Stimulated activated CD4-positive, alpha-beta T cell treated with anti-CD3 and anti-CD28 coated beads, TNF-alpha, amount 100 ng/mL, for 1 hour (primary cell): ENCODE results near the gene CAMK2D.
"Not testable (repeated sequence)": the region's sequence is repeated elsewhere in the genome, so short reads cannot be mapped to it uniquely, and the experiment has no call there.

Experiments used
- DNase-seq, 3 donors: peaks; one replicate each; pipeline ENCODE4 v3.0.0-alpha.2; 2020; ENCODE audit warnings: low read depth in 3 of 3, low spot score in 1 of 3

CAMK2D gene

DNA sequence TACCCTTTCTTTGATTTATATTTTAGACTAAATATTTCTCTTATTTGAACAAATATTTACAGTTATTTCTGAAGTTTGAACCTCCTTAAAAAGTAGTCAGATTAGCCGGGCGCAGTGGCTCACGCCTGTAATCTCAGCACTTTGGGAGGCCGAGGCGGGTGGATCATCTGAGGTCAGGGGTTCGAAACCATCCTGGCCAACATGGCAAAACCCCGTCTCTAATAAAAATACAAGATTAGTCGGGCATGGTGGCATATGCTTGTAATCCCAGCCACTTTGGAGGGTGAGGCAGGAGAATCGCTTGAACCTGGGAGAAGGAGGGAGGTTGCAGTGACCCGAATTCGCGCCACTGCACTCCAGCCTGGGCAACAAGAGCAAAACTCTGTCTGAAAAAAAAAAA is 2.4 kb upstream of the CAMK2D start:
- not testable (repeated sequence) for DNase-seq

DNA sequence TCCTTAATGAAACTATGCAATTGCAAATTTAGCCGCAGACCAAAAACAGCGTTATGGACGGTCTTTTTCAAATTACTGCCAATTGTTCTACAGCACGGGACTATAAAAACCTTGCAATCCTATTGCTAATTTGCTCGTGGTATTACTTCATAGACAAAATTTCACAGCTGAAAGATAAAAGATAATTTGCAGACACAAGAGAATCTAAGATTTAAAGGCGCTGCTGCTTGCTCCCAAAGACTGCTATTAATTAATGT is 1.4 kb upstream of the CAMK2D start:
- no peak for DNase-seq

DNA sequence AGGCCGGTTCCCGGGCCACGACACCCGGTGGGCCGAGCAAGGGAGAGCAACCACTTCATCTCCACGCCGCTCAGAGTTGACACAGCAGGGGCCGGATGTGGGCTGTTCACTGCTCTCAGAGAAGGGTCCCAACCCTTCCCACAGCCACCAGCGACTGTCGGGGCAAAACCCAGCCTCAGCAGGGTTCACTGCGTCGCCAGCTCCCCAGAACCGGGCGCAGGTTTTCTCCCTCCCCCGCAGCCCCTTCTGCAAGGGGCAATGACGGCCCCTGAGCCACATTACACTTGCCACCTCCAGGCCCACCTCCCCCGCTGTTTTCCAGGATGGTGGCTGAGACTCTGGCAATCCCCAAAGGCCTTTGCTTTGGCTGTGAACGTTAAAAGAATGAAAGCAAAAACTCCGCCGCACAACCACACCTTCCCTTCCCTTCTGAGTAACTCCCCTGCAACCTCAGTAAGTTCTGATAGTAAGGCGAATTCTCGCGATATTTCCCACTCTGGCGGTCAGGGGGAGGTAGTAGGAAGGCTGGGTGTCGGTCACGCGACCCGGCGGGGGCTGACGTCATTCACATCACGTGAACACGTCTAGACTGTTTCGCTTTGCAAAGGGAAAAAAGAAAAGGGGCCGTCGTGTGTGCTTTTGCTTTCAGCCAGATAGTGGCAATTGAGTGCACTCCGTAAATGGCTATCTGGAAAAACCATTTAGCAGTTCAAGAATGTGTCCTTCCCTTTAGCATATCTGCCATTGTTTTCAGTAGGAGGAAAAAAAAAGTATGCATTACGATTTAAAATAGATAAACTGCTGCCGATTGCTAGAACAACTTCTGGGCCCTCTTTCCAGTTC is 869 bp upstream of the CAMK2D start:
- peak; percentile 93 to 96 (median 96) for DNase-seq

DNA sequence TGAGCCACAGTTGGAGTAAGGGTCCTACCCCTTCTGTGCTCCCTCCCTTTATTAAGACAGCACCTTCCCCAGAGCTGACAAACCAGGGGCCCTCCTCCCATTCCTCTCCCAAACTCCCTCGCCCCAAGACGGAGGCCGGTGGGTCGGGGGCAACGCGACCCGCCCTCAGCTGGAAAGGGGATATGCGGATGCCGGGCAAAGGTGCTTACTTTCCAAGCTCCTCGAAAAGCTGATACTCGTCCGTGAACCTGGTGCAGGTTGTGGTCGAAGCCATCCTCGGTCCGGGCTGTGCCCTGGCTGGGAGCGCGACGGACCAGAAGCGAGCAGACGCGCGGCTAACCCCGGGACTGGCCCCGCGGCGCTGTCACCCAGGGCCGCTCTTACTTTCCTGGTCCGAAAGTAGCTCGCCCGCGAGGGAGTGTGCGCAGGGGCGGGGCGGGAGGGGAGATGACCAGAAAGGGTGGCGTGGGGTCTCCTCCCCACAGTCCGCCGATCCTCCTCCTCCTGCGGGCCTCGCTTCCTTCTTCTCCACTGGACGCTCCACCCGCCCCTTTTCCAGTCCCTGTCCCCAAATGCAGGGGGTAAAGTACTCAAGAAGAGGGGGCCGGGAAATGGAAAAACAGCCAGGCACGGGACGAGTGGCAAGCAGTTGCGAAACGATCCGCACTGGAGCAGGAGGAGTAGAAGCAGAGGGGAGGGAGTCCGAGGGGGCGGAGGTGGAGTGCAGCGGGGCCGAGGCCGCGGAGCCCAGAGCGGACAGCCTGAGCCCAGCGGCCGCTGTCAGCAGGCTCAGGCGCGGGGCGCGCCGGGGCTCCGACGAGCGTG is 531 bp downstream of the CAMK2D start:
- peak in 1 of 3 donors; percentile 42 for DNase-seq

DNA sequence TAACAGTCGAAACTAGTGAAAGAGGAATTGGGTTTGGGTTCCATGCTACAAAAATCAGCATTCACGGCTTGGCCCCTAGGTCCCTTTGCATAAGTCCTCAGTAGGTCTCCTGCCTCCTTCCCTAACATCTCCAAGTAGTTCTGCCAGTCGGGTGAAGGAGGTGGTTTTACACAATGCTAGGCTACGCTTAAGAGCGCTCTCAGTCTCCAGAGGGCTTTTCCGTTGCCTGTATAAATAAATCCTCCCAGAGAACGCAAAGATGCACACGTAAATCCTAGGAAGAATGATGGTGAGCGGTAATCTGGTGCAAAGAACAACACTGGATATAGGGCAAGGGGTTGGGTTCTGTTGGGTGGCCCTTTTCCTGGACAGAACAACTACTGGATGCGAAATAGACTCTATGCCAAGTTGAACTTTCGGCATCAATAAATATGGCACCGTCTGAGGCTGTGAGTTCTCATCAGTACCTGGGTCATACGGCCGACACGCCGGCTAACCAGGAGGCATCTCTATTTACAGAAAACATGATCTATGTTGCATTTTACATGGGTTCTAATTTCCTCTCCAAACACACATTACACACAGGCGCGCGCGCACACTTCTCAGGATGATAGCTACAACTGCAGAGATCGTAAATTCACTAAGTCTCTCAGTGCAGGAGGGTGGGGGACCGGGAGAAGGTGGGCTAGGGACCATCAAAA is 1.3 kb downstream of the CAMK2D start:
- peak in 1 of 3 donors; percentile 24 for DNase-seq

DNA sequence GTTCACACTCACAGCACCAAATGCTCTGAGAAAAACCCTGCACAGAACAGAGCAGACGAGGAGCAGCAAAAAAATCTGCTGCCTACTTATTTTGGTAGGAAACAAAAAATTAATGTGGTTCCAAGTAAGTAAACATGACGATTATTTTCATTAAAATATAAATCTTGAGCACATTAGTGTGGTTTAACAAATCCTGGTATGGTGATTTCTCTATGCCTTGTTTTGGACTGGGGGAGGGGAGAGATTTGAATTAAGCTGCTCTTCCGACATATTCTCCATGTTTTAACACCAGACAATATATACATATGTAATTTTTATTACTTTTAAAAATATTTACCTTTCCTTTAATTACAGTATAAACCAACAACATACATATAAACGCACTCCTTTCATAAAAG is 1.8 kb downstream of the CAMK2D start:
- DNase-seq: no peak

DNA sequence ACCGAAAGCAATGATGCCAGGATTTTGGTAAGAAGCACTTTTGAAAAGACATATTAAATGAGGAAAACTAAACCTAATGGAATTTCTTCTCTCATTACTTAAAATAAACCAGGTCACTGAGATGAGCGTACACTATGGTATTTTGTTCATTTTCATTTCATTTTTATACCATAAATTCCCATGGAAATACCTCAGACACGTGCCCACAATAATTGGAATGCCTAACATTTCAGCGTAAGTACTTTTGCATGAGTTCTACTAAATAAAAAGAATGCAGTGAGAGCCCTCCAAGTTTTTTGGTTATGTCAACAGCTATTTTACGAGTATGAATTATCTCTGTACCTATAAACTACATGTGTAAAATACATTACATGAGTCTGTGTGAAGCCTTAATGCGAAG is 3.2 kb downstream of the CAMK2D start:
- DNase-seq: no peak

DNA sequence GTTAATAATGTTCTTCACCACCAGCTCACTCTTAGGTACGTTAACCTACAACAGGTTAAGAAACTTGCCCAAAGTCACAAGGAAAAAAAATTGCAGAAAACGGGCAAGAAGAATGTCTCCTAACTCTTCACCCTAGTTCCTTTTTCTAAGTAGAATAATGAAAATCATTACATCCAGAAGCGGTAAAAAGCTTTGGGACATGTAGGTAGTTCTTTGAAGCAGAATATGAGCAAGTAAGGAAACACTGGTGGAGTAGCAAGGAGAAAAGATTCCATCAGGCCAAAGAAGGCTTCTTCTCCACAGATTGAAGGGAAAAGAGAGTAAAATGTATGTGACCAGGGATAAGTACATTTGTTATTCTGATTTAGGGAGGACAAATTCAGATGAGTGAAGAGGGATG is 4.1 kb downstream of the CAMK2D start:
- no peak for DNase-seq

DNA sequence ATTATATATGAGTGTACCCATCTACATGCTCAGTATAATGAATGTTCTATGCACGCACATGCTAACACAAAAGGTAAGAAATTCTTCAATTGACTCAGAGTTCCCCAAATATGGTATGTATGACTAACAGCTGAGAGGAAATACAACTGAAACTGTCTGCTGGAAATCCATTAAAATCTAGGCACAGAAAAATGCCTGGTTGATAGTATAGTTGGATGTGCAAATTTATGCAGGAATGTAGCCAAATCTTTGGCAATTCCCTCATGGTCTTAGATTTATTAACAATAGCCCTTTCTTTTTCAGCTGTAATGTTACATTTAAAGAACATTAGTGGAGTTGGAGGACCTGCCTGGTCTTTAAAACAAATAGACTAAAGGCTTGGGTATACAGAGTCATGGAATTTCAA is 5.5 kb downstream of the CAMK2D start:
- DNase-seq: no peak

DNA sequence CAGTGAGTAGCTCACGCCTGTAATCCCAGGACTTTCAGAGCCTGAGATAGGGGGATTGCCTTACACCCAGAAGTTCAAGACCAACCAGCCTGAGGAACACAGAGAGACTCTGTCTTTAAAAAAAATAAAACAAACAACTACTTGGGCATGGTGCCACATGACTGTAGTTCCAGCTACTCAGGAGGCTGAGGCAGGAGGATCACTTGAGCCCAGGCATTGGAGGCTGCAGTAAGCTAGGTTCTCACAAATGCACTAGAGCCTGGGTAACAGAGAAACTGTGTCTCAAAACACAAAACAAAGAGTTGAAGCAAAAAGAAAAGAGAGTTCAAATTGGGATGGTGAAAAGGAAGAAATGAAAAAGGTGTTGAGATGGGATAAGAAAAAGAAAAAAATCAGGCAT is 10.8 kb downstream of the CAMK2D start:
- DNase-seq: no peak

DNA sequence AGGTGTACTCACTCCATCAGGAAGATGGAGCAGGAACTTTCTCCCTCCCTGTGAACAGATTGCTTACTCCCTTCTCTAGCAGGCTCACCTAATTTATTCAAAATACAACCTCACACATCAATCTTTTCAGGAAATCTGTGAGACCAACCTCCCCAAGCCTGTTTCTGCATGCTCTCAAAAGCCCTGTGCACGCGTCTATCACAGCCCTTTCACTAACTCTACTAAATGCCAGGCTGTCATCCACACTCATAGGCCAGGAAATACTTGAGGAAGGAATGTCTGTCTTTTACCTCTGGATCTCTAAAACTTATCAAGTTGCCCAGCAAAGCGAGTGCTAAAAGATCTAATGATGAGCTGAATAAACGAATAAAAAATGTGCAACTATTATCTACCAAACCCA is 11.2 kb downstream of the CAMK2D start:
- no peak for DNase-seq

DNA sequence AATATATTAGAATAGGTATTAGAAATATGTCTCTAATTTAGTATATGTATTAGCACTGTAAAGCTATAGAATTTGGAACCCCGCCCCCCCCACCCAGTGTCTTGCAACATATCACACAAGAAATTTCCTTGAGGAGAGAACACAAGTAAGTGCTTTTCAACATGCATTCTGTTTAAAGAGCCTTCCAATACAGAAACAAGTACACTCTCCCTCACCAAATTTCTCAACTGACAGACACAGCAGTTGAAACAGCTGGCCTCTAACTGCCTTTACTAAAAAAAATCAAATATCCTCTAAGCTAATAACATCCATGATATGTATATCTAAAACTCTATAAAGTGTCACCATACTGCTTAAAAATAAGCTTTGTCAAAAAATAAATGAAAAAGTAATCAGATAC is 12.4 kb downstream of the CAMK2D start:
- DNase-seq: no peak

DNA sequence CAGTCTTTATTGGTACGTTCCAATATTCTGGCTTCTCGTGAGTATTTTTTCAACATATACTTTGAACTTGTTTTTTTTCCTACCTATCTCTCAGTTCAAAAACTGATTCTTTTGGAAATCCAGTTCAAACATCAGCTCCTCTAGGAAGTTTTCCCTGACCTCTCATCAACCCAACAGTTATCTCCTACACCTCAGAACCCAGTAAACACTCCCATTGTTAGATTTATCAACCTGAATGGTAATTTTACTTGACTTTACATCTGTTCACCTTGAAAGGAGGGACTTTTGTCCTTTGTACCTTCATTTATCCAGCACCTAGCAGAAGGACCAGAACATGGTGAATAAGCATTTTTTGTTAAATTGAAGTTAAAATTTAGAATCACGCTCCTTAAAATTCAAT is 13.6 kb downstream of the CAMK2D start:
- DNase-seq: no peak

DNA sequence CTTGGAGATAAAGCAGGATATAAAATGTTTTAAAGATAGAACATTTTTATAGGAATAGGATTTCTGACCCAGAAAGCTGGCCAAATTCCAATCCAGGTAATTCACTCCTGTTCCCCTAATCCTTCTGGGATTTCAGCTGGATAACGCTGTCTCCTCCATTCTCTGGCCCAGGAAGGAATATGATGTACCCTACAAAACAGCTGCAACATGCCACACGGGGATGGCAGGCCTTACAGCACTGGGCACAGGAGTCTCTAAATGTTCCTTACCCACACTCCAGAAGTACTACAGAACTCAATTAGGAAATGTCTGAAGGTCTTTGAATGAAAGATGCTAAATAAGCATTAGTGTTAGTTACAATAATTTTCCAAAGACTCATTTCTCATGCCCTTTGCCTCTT is 15.8 kb downstream of the CAMK2D start:
- DNase-seq: no peak

DNA sequence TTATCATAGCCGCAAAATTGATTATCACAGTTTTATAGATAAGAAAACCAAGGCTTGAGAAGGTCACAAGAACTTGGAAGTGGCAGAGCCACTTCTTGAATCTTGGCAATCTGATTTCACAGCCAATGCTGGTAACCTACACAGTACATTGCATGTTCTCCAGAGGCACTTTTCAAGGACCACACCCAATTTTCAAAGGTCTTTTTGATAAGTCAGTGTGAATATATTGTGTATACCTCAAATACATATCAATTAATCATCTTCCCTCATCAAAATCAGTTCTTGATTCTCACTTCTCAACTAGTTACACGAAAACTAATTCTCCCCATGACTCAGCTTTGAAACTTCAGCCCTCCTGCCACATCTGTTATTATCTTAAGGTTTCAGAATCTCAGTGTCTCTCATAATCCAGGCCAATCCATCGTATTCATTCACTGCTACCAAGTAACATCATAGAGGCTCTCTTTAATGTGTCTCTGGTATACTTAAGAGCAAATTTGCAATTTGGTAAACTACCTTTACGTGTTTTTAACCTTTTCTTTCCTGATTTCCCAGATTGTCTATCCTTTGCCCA is 16.8 kb downstream of the CAMK2D start:
- no peak for DNase-seq

DNA sequence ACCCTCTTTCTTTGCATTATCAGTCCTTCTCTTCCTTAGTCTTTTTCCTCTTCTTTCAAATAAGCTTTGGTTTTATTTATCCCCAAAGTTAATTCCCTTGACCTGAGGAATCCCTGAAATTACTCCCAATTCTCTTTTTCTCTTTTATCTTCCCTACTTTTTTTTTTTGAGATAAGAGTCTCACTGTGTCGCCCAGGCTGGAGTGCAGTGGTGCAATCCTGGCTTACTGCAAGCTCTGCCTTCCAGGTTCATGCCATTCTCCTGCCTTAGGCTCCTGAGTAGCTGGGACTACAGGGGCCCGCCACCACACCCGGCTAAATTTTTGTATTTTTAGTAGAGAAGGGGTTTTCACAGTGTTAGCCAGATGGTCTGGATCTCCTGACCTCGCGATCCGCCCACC is 17.8 kb downstream of the CAMK2D start:
- DNase-seq: no peak

DNA sequence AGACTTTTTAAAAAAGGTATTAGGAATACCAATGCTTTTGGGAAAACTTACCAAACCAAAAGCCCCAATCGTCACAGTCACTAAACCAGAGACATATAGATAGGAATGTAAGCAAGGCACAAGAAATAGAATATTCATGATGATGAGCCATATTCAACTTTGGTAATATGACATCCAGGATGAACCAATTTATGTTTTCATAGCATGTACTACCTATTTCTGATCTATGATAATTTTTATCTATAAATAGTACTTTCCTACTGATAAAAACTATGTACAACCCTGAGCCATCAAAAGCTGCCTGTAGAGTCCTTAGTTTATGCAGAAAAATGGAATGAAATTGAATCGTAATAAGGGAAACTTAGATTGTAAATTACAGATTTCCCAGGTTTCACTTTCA is 18.9 kb downstream of the CAMK2D start:
- DNase-seq: no peak

DNA sequence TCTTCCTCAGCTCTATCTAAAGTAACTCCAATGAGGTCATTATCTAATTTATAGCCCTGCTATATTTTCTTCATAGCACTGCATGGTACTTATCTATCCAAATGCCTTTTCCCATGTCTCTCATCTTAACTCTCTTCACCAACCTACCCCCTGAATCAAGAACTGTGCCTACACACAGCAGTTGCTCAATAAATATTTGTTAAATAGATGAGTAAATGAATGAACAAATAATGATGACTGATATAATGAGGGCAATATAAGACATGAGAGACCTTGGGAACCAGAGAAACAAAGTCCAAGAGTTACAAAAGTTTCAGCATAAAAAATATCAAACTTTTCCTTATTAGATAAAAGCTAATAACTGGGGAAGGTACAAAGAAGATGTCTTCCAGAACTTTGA is 19.6 kb downstream of the CAMK2D start:
- DNase-seq: no peak

DNA sequence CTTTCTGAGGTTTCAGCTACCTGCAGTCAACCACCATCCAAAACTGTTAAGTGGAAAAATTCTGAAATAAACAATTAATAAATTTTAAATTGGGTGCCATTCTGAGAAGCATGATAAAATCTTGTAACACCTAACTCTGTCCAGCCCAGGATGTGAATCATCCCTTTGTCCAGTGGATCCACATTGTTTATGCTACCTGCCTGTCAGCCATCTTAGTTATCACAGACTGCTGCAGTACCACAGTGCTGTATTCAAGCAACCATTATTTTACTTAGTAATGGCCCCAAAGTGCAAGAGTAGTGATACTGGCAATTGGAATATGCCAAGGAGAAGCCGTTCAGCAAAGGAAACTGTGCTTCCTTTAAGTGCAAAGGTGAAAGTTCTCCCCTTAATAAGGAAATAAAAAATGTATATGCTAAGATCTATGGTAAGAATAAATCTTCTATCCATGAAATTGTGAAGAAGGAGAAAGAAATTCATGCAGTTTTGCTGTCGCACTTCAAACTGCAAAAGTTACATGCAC is 20.6 kb downstream of the CAMK2D start:
- DNase-seq: no peak

DNA sequence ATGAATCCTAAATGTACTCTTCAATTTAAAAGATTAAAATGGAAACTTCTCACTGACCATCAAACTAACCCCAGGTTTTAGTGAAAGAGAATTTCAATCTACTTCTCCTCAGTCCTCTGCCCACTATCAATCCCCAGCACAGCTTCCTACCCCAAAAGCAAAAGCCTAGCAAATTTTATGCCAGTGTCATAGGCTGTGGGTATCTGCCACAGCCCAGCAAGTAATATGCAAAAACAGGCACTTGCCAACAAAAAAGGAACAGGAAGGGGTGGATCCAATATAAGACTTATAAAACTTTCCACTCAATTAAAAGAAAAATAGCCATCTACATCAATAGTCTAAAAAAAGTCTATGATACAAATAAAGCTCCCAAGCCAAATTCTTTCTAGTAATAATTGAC is 22.3 kb downstream of the CAMK2D start:
- no peak for DNase-seq

DNA sequence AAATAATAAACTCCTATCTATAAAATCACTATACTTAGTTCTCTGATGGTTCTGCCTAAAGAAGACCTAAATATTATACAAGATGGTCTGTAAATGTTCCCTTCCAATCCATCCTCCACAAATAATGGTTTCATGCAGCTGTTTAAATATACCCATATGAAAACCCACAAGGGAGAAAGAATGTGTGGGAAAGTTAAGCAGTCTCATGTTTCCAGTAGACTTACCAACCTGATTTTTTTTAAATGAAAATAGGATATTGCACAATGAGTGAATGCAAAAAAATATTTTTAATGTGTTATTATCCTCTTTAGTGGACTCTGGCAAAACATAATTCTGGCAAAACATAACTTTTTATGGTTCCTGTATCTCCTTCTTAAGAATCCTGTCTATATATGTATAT is 23.3 kb downstream of the CAMK2D start:
- DNase-seq: no peak

DNA sequence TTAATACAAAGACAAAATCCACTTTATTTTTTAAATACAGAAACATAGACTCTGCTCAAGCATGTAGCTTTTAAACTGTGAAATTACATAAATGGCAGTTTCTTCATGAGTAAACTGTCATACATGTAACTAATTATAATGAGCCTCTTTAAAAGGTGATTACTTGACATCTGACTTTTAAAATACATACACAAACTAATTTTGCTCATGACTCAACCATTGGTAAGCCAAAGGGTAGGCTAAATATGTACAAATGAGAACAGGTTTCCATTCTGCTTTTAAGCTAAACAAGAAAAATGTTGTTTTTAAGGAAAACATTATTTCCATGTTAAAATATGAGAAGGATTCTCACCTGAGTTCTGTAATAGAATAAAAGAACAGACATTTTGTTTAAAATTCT is 27.9 kb downstream of the CAMK2D start:
- no peak for DNase-seq
